PFSK-1 (cell line): Measurements from ENCODE around the gene DNAAF1.

Experiments
- FOXP2 ChIP-seq: optimal IDR thresholded peaks from 2 replicates; pipeline ENCODE3; 2011; ENCODE audit warnings: borderline replicate concordance, control low read depth, inconsistent platforms; ENCODE audit not compliant: insufficient read depth; ENCODE audit errors: extremely low read length, extremely low read depth
- POLR2AphosphoS5 ChIP-seq: IDR thresholded peaks from 2 replicates; pipeline ENCODE4 v1.6.1; 2012; ENCODE audit warnings: low read depth, mild to moderate bottlenecking, control low read depth, low read length, moderate library complexity
- SIN3A ChIP-seq: IDR thresholded peaks from 2 replicates; pipeline ENCODE4 v1.6.1; 2012; ENCODE audit warnings: mild to moderate bottlenecking, low read length, moderate library complexity, borderline replicate concordance; ENCODE audit not compliant: insufficient read depth
- TAF1 ChIP-seq: IDR thresholded peaks from 2 replicates; pipeline ENCODE4 v1.6.1; 2012; ENCODE audit warnings: low read length, control low read depth, borderline replicate concordance; ENCODE audit not compliant: insufficient read depth
- TF ChIP-seq, protein P1 (sequence below), 2 experiments: IDR thresholded peaks; 2 replicates each; pipeline versions ENCODE4 v1.6.1 to v1.8.0; 2011 to 2012; ENCODE audit warnings: low read depth in 2 of 2, low read length in 2 of 2, control low read depth in 1 of 2, inconsistent platforms in 1 of 2, mild to moderate bottlenecking in 1 of 2, moderate library complexity in 1 of 2; ENCODE audit not compliant: insufficient read depth in 1 of 2

Gene DNAAF1

GRCh38 chr16:84220851-84221250, 75.7 kb downstream of the DNAAF1 start:
- TF ChIP-seq SIN3A (no peak), FOXP2 (no peak), TAF1 (no peak), POLR2AphosphoS5 (no peak)
- TF ChIP-seq, protein P1, sequence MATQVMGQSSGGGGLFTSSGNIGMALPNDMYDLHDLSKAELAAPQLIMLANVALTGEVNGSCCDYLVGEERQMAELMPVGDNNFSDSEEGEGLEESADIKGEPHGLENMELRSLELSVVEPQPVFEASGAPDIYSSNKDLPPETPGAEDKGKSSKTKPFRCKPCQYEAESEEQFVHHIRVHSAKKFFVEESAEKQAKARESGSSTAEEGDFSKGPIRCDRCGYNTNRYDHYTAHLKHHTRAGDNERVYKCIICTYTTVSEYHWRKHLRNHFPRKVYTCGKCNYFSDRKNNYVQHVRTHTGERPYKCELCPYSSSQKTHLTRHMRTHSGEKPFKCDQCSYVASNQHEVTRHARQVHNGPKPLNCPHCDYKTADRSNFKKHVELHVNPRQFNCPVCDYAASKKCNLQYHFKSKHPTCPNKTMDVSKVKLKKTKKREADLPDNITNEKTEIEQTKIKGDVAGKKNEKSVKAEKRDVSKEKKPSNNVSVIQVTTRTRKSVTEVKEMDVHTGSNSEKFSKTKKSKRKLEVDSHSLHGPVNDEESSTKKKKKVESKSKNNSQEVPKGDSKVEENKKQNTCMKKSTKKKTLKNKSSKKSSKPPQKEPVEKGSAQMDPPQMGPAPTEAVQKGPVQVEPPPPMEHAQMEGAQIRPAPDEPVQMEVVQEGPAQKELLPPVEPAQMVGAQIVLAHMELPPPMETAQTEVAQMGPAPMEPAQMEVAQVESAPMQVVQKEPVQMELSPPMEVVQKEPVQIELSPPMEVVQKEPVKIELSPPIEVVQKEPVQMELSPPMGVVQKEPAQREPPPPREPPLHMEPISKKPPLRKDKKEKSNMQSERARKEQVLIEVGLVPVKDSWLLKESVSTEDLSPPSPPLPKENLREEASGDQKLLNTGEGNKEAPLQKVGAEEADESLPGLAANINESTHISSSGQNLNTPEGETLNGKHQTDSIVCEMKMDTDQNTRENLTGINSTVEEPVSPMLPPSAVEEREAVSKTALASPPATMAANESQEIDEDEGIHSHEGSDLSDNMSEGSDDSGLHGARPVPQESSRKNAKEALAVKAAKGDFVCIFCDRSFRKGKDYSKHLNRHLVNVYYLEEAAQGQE (IDR thresholded peaks at IDR 0.05; ENCODE audit: insufficient read depth in 1 of 2, low read depth in 2 of 2, low read length in 2 of 2), result no peak

- TF ChIP-seq SIN3A, result no peak
- TF ChIP-seq, protein P1 (IDR thresholded peaks at IDR 0.05; ENCODE audit: insufficient read depth in 1 of 2, low read depth in 2 of 2, low read length in 2 of 2), result no peak
- TF ChIP-seq TAF1, result no peak
- no peak for TF ChIP-seq FOXP2
- no peak for TF ChIP-seq POLR2AphosphoS5
Measured at GRCh38 chr16:84223456-84223855, 78.3 kb downstream of the DNAAF1 start.

DNA sequence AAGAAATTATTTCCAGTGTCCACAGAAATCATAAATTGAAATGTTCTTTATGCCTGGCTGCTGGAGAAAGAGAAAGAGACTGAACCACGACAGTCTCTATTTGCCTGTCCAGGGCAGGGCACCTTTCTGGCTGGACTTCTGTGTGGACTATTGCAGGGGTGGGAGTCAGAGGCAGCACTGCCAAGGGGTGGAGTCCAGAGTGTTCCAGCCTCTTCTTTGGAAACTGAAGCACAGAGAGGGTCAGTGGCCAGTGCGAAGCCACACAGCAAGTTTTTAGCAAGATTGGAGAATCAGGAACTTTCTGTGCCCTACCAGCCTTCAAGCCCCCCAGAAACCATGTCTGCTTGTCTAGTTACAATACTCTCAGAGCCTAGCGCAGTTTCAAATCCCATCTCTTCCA, 79.4 kb downstream of the DNAAF1 start:
- TF ChIP-seq FOXP2 (no peak), TAF1 (no peak), POLR2AphosphoS5 (no peak), SIN3A (no peak)
- TF ChIP-seq, protein P1 (IDR thresholded peaks at IDR 0.05; ENCODE audit: insufficient read depth in 1 of 2, low read depth in 2 of 2, low read length in 2 of 2), result no peak

DNA sequence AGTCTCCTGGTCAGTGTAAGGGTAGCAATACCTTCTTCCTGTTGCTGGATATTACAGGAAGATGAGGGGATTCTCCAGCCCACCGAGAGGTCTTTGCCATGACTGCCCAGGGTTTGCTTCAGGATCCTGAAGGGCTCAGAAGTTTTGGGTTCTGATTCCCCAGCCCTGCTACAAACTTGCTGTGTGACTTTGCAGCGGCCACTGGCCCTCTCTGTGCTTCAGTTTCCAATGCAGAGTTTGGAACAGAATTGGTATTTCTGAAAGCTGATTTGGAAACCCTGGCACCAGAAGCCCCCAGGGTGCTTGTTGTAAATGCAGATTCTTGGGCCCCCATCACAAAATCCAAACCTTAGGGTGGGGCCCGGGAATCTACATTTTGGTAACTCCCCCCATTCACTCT, 80.0 kb downstream of the DNAAF1 start:
- TF ChIP-seq POLR2AphosphoS5, result no peak
- TF ChIP-seq TAF1, result no peak
- TF ChIP-seq FOXP2, result no peak
- TF ChIP-seq, protein P1 (IDR thresholded peaks at IDR 0.05; ENCODE audit: insufficient read depth in 1 of 2, low read depth in 2 of 2, low read length in 2 of 2), result no peak
- no peak for TF ChIP-seq SIN3A

- TF ChIP-seq POLR2AphosphoS5 (no peak), FOXP2 (no peak), TAF1 (no peak), SIN3A (no peak)
- TF ChIP-seq, protein P1 (IDR thresholded peaks at IDR 0.05; ENCODE audit: insufficient read depth in 1 of 2, low read depth in 2 of 2, low read length in 2 of 2), result no peak
Measured at GRCh38 chr16:84225571-84225970, 80.5 kb downstream of the DNAAF1 start.
